K562 (cell line): Measurements from ENCODE around the gene ASRGL1. TPM values are rescaled to one million over a fixed set of nuclear protein-coding genes. Genes with fewer than 3 reads are reported as not detected.

Source experiments
- ARID3B ChIP-seq: fragments of 250-450 bp; sonication (Bioruptor Pico); IDR thresholded peaks from 2 replicates; pipeline ENCODE4 v1.4.0; 2020; ENCODE audit warnings: borderline replicate concordance
- BRD9 ChIP-seq: fragments of 450-650 bp; IDR thresholded peaks from 2 replicates; pipeline ENCODE4 v1.6.1; 2018; ENCODE audit warnings: low read depth; ENCODE audit not compliant: partially characterized antibody
- BRF2 ChIP-seq: IDR thresholded peaks from 3 replicates; pipeline ENCODE4 v1.6.1; 2011; ENCODE audit warnings: borderline replicate concordance, mild to moderate bottlenecking; ENCODE audit not compliant: insufficient read length, insufficient read depth
- E2F5 ChIP-seq: sonication (generic); formaldehyde crosslinking; IDR thresholded peaks from 2 replicates; pipeline ENCODE4 v1.8.0; 2022; ENCODE audit warnings: mild to moderate bottlenecking, missing genetic modification reagents
- SMC3 ChIP-seq: conservative IDR thresholded peaks from 2 replicates; pipeline ENCODE4 v1.6.1; 2011; ENCODE audit warnings: low read depth, low read length, improper control_type of control experiment; ENCODE audit not compliant: insufficient read depth
- STAT5B ChIP-seq: fragments of 250-450 bp; sonication (Bioruptor Pico); IDR thresholded peaks from 2 replicates; pipeline ENCODE4 v1.8.0; 2021; ENCODE audit warnings: mild to moderate bottlenecking, inconsistent platforms
- YY1 ChIP-seq, 3 experiments: IDR thresholded peaks; 2 replicates each; pipeline ENCODE4 v1.6.1; 2011; ENCODE audit warnings: low read length in 2 of 3, mild to moderate bottlenecking in 2 of 3, moderate library complexity in 2 of 3, borderline replicate concordance in 1 of 3, control low read depth in 1 of 3, low read depth in 1 of 3; ENCODE audit not compliant: insufficient read depth in 3 of 3, insufficient replicate concordance in 2 of 3, control insufficient read depth in 1 of 3, insufficient read length in 1 of 3; ENCODE audit errors: extremely low read depth in 1 of 3
- ZBTB43 ChIP-seq: sonication (generic); formaldehyde crosslinking; IDR thresholded peaks from 2 replicates; pipeline ENCODE4 v1.8.0; 2023; ENCODE audit warnings: mild to moderate bottlenecking, missing genetic modification reagents
- ZNF407 ChIP-seq: fragments of 450-650 bp; IDR thresholded peaks from 2 replicates; pipeline ENCODE4 v1.6.1; 2016; ENCODE audit warnings: low read depth
- polyA plus RNA-seq, 8 experiments: library from polyadenylated mRNA; depleted of rRNA in 4 of 8; stranded (reverse) in 5 of 8; unstranded in 3 of 8; fragments of >200 nt; fragmentation: Nextera tagmentation in 2 of 8; fragmentation: Illumina TruSeq in 1 of 8; extraction: Ambion mirVana in 2 of 8; extraction: Trizol in 1 of 8; gene quantifications; 2 replicates each; pipeline versions ENCODE4 v1.2.1 to v1.2.3, GENCODE V29; 2011 to 2014; ENCODE audit warnings: inconsistent platforms in 1 of 8, missing spikeins in 1 of 8
- total RNA-seq, 7 experiments: library from RNA; depleted of rRNA in 6 of 7; stranded (reverse); fragments of >200 nt in 6 of 7; fragmentation: Illumina TruSeq in 2 of 7; extraction: Trizol in 2 of 7; gene quantifications; 2 replicates each; pipeline versions ENCODE4 v1.2.1 to v1.2.3, GENCODE V29; 2011 to 2021; ENCODE audit warnings: low replicate concordance in 1 of 7

The ASRGL1 gene
- total and polyA plus RNA-seq, 9 of the 15 experiments (the other 6 are each of a cell fraction or from before 2014, with no cell fraction given) = 3.1 to 23.0 (median 11.2) TPM

- no peak for TF ChIP-seq BRF2
- TF ChIP-seq STAT5B (CRISPR knock-in tag) = no peak
- TF ChIP-seq YY1 (IDR thresholded peaks at IDR 0.05; ENCODE audit: borderline replicate concordance in 1 of 3, control insufficient read depth in 1 of 3, extremely low read depth in 1 of 3, insufficient read depth in 3 of 3, insufficient read length in 1 of 3, insufficient replicate concordance in 2 of 3, low read depth in 1 of 3, low read length in 2 of 3) = peak in 1 of 3 experiments; percentile 21
- TF ChIP-seq SMC3 = peak; percentile 90
- no peak for TF ChIP-seq ZNF407
- TF ChIP-seq ARID3B = no peak
- TF ChIP-seq ZBTB43 (CRISPR knock-in tag) = no peak
- no peak for TF ChIP-seq E2F5 (CRISPR knock-in tag)
- no peak for TF ChIP-seq BRD9
Observed at GRCh38 chr11:62324731-62325556, 12.3 kb upstream of the ASRGL1 start (continued).
